H1 (cell line): ENCODE measurements around the gene RASAL1. TPM values are rescaled to one million over a fixed set of nuclear protein-coding genes. Genes with fewer than 3 reads are reported as not detected.

Experiments
- CTCF ChIA-PET: fragments of 300-600 bp; sonication (Branson Sonifier 250); formaldehyde crosslinking; loops from one replicate; lab custom pipeline; 2021; ENCODE audit not compliant: partially characterized antibody; lab: Charles Lee
- POLR2A ChIA-PET: fragments of 300-600 bp; sonication (Branson Sonifier 250); formaldehyde crosslinking; loops from one replicate; lab custom pipeline; 2021; ENCODE audit warnings: inconsistent platforms; ENCODE audit not compliant: partially characterized antibody; lab: Charles Lee
- DNase-seq, 2 experiments: peaks; one replicate each; pipeline versions ENCODE4 v3.0.0 to v3.0.0-alpha.2; 2010 to 2022; ENCODE audit warnings: low spot score in 2 of 2, low read depth in 1 of 2, mixed read lengths in 1 of 2
- FAIRE-seq: peaks from 2 replicates; lab custom pipeline; 2011; peaks lifted over from hg19 to GRCh38; lab: Jason Lieb, UNC
- H2AFZ ChIP-seq: 2 replicates; pipeline ENCODE4 v1.8.1; 2012; ENCODE audit warnings: low read length, inconsistent platforms
- H2AK5ac ChIP-seq: 2 replicates; pipeline ENCODE4 v1.6.1; 2013; ENCODE audit warnings: low read depth, low read length
- H2BK120ac ChIP-seq: replicated peaks from 2 replicates; pipeline ENCODE3; 2013; ENCODE audit warnings: low read depth, low read length, inconsistent platforms
- H2BK12ac ChIP-seq: 2 replicates; pipeline ENCODE4 v1.6.1; 2013; ENCODE audit warnings: low read depth, low read length
- H2BK15ac ChIP-seq: 2 replicates; pipeline ENCODE4 v1.6.1; 2013; ENCODE audit warnings: low read length
- H2BK20ac ChIP-seq: 2 replicates; pipeline ENCODE4 v1.6.1; 2013; ENCODE audit warnings: low read length
- H2BK5ac ChIP-seq: 2 replicates; pipeline ENCODE4 v1.6.1; 2013; ENCODE audit warnings: low read depth, low read length
- H3K14ac ChIP-seq: 2 replicates; pipeline ENCODE4 v1.6.1; 2013; ENCODE audit warnings: inconsistent platforms; ENCODE audit not compliant: insufficient read length
- H3K18ac ChIP-seq: 2 replicates; pipeline ENCODE4 v1.6.1; 2013; ENCODE audit warnings: low read length; ENCODE audit errors: extremely low read depth
- H3K23ac ChIP-seq: 2 replicates; pipeline ENCODE4 v1.6.1; 2013; ENCODE audit warnings: inconsistent platforms; ENCODE audit not compliant: insufficient read length
- H3K23me2 ChIP-seq: 2 replicates; pipeline ENCODE4 v1.6.1; 2013; ENCODE audit warnings: low read depth, low read length
- H3K27ac ChIP-seq: 2 replicates; pipeline ENCODE4 v1.6.1; 2011; ENCODE audit warnings: low read depth, low read length, inconsistent platforms
- H3K27me3 ChIP-seq, 4 experiments: replicated peaks in 1 of 4; 1 replicate in 1 of 4; 2 replicates in 3 of 4; pipeline versions ENCODE4 v1.6.1 to v1.8.1; 2011 to 2013; ENCODE audit warnings: low read length in 3 of 4, mild to moderate bottlenecking in 3 of 4, inconsistent platforms in 2 of 4, mixed read lengths in 2 of 4, moderate library complexity in 1 of 4; ENCODE audit not compliant: control insufficient read depth in 3 of 4, insufficient read depth in 3 of 4; ENCODE audit errors: extremely low read depth in 1 of 4
- H3K36me3 ChIP-seq, 4 experiments: 2 replicates each; pipeline versions ENCODE4 v1.6.1 to v1.8.1; 2011 to 2013; ENCODE audit warnings: mild to moderate bottlenecking in 4 of 4, low read length in 3 of 4, moderate library complexity in 2 of 4, control low read depth in 1 of 4, inconsistent platforms in 1 of 4; ENCODE audit not compliant: insufficient read depth in 4 of 4, control insufficient read depth in 2 of 4
- H3K4ac ChIP-seq: replicated peaks from 2 replicates; pipeline ENCODE3; 2013; ENCODE audit warnings: low read length, low read depth, mixed read lengths, inconsistent platforms; ENCODE audit not compliant: insufficient read length
- H3K4me1 ChIP-seq, 4 experiments: replicated peaks in 1 of 4; 1 replicate in 1 of 4; 2 replicates in 3 of 4; pipeline versions ENCODE4 v1.6.1 to v1.8.1; 2011 to 2013; ENCODE audit warnings: low read length in 3 of 4, inconsistent platforms in 2 of 4, mixed read lengths in 1 of 4; ENCODE audit not compliant: insufficient read depth in 4 of 4, control insufficient read depth in 3 of 4
- H3K4me2 ChIP-seq, 2 experiments: 2 replicates each; pipeline versions ENCODE4 v1.6.1 to v1.8.1; 2011 to 2013; ENCODE audit warnings: low read depth in 2 of 2, low read length in 2 of 2, control low read depth in 1 of 2, inconsistent platforms in 1 of 2, mild to moderate bottlenecking in 1 of 2; ENCODE audit not compliant: insufficient read depth in 1 of 2
- H3K4me3 ChIP-seq, 4 experiments: fragments of 200-600, 300-600 bp in 1 of 4; sonication (generic), shearing (Covaris generic), sonication (Bioruptor Twin) in 1 of 4; 2 replicates each; pipeline versions ENCODE4 v1.5.1 to v1.8.1; 2011 to 2016; ENCODE audit warnings: low read length in 4 of 4, low read depth in 3 of 4, control low read depth in 2 of 4, inconsistent platforms in 2 of 4, mild to moderate bottlenecking in 2 of 4, mixed read lengths in 1 of 4, moderate library complexity in 1 of 4; ENCODE audit not compliant: insufficient read depth in 2 of 4; ENCODE audit errors: extremely low read depth in 1 of 4
- H3K56ac ChIP-seq: replicated peaks from 2 replicates; pipeline ENCODE3; 2013; ENCODE audit warnings: low read depth, mild to moderate bottlenecking, mixed read lengths, low read length, inconsistent platforms; ENCODE audit not compliant: insufficient read length
- H3K79me1 ChIP-seq: 2 replicates; pipeline ENCODE4 v1.6.1; 2013; ENCODE audit warnings: low read depth, low read length, control low read depth
- H3K79me2 ChIP-seq, 2 experiments: 2 replicates each; pipeline versions ENCODE4 v1.6.1 to v1.8.1; 2012 to 2013; ENCODE audit warnings: low read length in 2 of 2, mild to moderate bottlenecking in 2 of 2, inconsistent platforms in 1 of 2; ENCODE audit not compliant: insufficient read depth in 2 of 2, control insufficient read depth in 1 of 2
- H3K9ac ChIP-seq, 4 experiments: replicated peaks in 1 of 4; 1 replicate in 1 of 4; 2 replicates in 3 of 4; pipeline versions ENCODE4 v1.6.1 to v1.8.1; 2011 to 2013; ENCODE audit warnings: low read depth in 3 of 4, low read length in 3 of 4, control low read depth in 2 of 4, mild to moderate bottlenecking in 2 of 4, moderate library complexity in 2 of 4, inconsistent platforms in 1 of 4; ENCODE audit errors: extremely low read depth in 1 of 4
- H3K9me3 ChIP-seq, 2 experiments: 2 replicates each; pipeline versions ENCODE4 v1.6.1 to v1.8.1; 2012 to 2013; ENCODE audit warnings: mild to moderate bottlenecking in 2 of 2, moderate library complexity in 2 of 2, control low read depth in 1 of 2, inconsistent platforms in 1 of 2, low read depth in 1 of 2, low read length in 1 of 2, mixed read lengths in 1 of 2; ENCODE audit not compliant: insufficient read depth in 2 of 2
- H4K20me1 ChIP-seq, 2 experiments: replicated peaks in 1 of 2; 2 replicates each; pipeline versions ENCODE3 to v1.8.1; 2011 to 2013; ENCODE audit warnings: inconsistent platforms in 2 of 2, low read length in 2 of 2, mild to moderate bottlenecking in 1 of 2; ENCODE audit not compliant: insufficient read depth in 2 of 2, control insufficient read depth in 1 of 2
- H4K5ac ChIP-seq: 2 replicates; pipeline ENCODE4 v1.6.1; 2013; ENCODE audit warnings: low read length, low read depth, mixed read lengths, inconsistent platforms; ENCODE audit not compliant: insufficient read length
- H4K8ac ChIP-seq: 2 replicates; pipeline ENCODE4 v1.8.0; 2013; ENCODE audit warnings: mild to moderate bottlenecking, moderate library complexity, low read length, inconsistent platforms; ENCODE audit not compliant: insufficient read depth; ENCODE audit errors: extremely low read depth
- H4K91ac ChIP-seq: replicated peaks from 2 replicates; pipeline ENCODE3; 2013; ENCODE audit warnings: low read length, mixed read lengths, inconsistent platforms; ENCODE audit not compliant: insufficient read length
- CTBP2 ChIP-seq: IDR thresholded peaks from 2 replicates; pipeline ENCODE4 v1.7.0; 2011; ENCODE audit warnings: borderline replicate concordance, mild to moderate bottlenecking, moderate library complexity, mixed read lengths, low read length; ENCODE audit not compliant: insufficient read depth, insufficient read length
- HDAC6 ChIP-seq: IDR thresholded peaks from one replicate; pipeline ENCODE4 v1.7.1; 2012; ENCODE audit warnings: low read depth, mild to moderate bottlenecking, inconsistent platforms, low read length, moderate library complexity
- POU5F1 ChIP-seq: IDR thresholded peaks from 2 replicates; pipeline ENCODE4 v1.6.1; 2011; ENCODE audit warnings: low read depth, mild to moderate bottlenecking, low read length, moderate library complexity
- SAP30 ChIP-seq: fragments of 300-600 bp; sonication (generic); IDR thresholded peaks from 2 replicates; pipeline ENCODE4 v1.7.1; 2012; ENCODE audit warnings: low read length, moderate library complexity, mild to moderate bottlenecking, inconsistent platforms; ENCODE audit not compliant: insufficient read depth, insufficient replicate concordance
- WGBS, 2 experiments: shearing (Covaris generic) in 1 of 2; methylation state at CpG; one replicate each; pipeline versions ENCODE4 v1.1.6 to v1.1.7; 2013 to 2015; ENCODE audit warnings: low lambda C conversion rate in 2 of 2, mixed read lengths in 2 of 2, inconsistent platforms in 1 of 2, low coverage in 1 of 2, missing lambda C conversion rate in 1 of 2; ENCODE audit not compliant: insufficient replicate concordance in 2 of 2, insufficient coverage in 1 of 2, insufficient read length in 1 of 2; ENCODE audit errors: extremely low coverage in 1 of 2, missing lambda C conversion rate in 1 of 2; 5-methylcytosine and 5-hydroxymethylcytosine counted together
- polyA plus RNA-seq, 7 experiments: library from polyadenylated mRNA; depleted of rRNA in 3 of 7; stranded (reverse) in 5 of 7; unstranded in 2 of 7; fragments of >200 nt in 5 of 7; fragments of 200-250 nt in 2 of 7; gene quantifications; 1 replicate in 5 of 7; 2 replicates in 1 of 7; 4 replicates in 1 of 7; pipeline versions ENCODE4 v1.2.1 to v1.2.3, GENCODE V29; 2011 to 2013; ENCODE audit warnings: missing spikeins in 2 of 7, mixed read lengths in 2 of 7
- total RNA-seq: library from RNA; stranded (reverse); fragmentation: NEBNext Ultra II Directional; extraction: Animal tissue kit (Norgen Biotek cat#: 25700); gene quantifications from 2 replicates; pipeline ENCODE4 v1.2.1, GENCODE V29; 2021

Gene RASAL1
- total and polyA plus RNA-seq, 2 of the 8 experiments (the other 6 are each of a cell fraction or from before 2014, with no cell fraction given) = 3.7 to 5.0 TPM

- H2BK12ac ChIP-seq = no peak overlapping the region
- no peak overlapping the region for H2BK5ac ChIP-seq
- WGBS, 2 experiments = 86% methylated on average over 12 of the region's 12 CpGs; no CpG with 5 or more reads in 1 of the 2 experiments
- H4K8ac ChIP-seq = no peak overlapping the region
- no peak overlapping the region for H3K9ac ChIP-seq
- H4K5ac ChIP-seq = no peak overlapping the region
- CTCF ChIA-PET = interaction anchor here (1.0 to 7.8 kb wide), 13 partner anchors 11 to 145 kb away, joined by 3 to 36 read pairs (median 4); partner anchors contain the start of gene CFAP73
- no peaks in the 10 kb centered on the region for H3K36me3 ChIP-seq
- no peak overlapping the region for H3K27ac ChIP-seq
- H3K56ac ChIP-seq = no peak overlapping the region
- POLR2A ChIA-PET = interaction anchor here (1.0 to 3.0 kb wide), 3 partner anchors 12 to 18 kb away, joined by 3 to 12 read pairs (median 4); partner anchors contain the start of gene CFAP73
- H3K9me3 ChIP-seq = no peaks in the 10 kb centered on the region
- H4K20me1 ChIP-seq = no peaks in the 10 kb centered on the region
- no peak overlapping the region for H2BK20ac ChIP-seq
- H3K79me2 ChIP-seq = no peaks in the 10 kb centered on the region
- peaks cover 0 to 18% (median 8%) of the 10 kb centered on the region in 4 experiments; a peak in 6 of 7 replicates for H3K4me1 ChIP-seq
- H3K4me3 ChIP-seq = no peak overlapping the region
- H3K18ac ChIP-seq = no peak overlapping the region
- no peak overlapping the region for H3K4me2 ChIP-seq
- no peak overlapping the region for H3K4ac ChIP-seq
- H3K27me3 ChIP-seq = peaks cover 0 to 13% (median 6%) of the 10 kb centered on the region in 4 experiments; a peak in 5 of 7 replicates
- peaks cover 12% of the 10 kb centered on the region; the same call in 1 of the 2 replicates for H3K23me2 ChIP-seq
- H3K23ac ChIP-seq = no peak overlapping the region
- no peak overlapping the region for H3K14ac ChIP-seq
- H3K79me1 ChIP-seq = no peaks in the 10 kb centered on the region
- no peak overlapping the region for H2BK120ac ChIP-seq
- H2AK5ac ChIP-seq = no peak overlapping the region
- no peak for FAIRE-seq
- DNase-seq = no peak
- H2AFZ ChIP-seq = no peak overlapping the region
- H2BK15ac ChIP-seq = no peak overlapping the region
- H4K91ac ChIP-seq = no peak overlapping the region
- TF ChIP-seq HDAC6 = no peak
- TF ChIP-seq CTBP2 = no peak
- no peak for TF ChIP-seq SAP30
- no peak for TF ChIP-seq POU5F1
Measured at GRCh38 chr12:113137861-113138783, 2.6 kb upstream of the RASAL1 start.
